HUDEP-2 (cell line): Measurements from ENCODE around the gene BMPER.

Experiments used
- DNase-seq, 76 experiments: peaks; one replicate each; lab custom pipeline; 2025; ENCODE audit not compliant: unreplicated experiment in 76 of 76; lab: John Stamatoyannopoulos, UW

BMPER gene

DNA sequence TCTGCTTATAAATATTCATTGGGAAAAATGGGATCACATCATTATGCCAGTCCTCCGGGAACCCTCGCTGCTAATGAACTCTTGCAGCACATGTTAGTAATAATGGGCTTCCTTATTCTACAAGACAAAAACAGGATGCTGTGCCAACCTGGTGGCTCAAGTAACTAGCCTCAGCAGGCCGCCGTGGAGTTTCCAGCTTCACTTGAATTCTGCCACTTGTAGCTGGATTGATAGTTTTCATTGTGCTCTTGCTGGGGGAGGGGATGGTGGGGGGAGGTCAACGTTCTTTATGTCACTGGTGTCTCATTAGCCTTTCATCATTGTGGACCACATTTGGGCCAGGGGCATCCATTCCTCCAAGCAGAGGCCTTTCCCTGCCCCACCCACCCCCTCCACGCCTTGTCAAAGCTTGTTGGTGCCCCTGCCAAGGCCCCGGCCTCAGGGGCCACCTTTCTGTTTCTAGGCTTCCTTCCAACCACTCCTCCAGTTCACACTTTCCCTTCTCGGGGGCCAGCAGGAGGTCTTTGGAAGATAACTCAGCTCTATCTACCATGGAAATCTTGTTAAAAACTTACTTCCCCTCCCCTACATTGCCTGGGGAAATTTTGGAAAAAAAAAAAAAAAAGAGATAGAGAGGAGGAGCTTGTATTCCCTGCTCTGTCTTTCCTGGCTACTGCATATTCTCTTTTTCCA, 153.9 kb downstream of the BMPER start:
- no peak for DNase-seq

DNA sequence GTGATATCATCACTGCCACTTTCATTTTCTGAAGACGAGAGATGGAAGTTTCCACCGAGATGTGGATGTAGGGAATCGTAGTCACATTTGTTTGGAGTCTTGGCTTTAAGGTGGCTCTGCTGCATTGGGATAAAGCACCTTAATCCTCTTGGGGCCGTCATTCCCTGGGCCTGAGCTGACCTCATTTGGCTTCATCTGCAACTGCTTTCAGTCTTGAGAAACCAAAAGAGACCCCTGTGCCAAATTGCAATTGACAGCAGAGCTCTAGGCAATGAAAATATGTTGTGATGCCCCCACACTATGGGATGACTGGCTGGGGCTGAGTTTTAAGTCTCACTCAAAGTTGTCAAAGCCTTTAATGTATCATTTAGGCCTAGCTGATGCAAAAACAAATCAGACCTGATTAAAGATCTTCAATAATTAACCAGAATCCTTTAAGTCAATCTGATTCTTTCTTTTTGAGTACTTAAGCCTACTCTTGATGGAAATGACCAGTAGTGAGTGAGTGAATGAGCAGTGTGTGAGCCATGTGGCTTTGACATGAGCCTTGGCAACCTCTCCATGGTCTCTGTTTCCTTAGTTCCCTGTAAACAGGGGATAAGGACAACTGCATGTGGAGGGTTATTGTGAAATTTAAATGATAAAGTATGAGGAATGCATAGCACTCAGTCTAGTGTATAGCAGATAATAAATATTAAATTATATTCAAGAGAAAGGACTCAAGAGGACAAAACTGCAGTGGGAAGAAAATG, 155.0 kb downstream of the BMPER start:
- no peak for DNase-seq

- DNase-seq: no peak
Measured at GRCh38 chr7:34061149-34061548, 155.8 kb downstream of the BMPER start.

- DNase-seq: no peak
Measured at GRCh38 chr7:34062341-34062740, 157.0 kb downstream of the BMPER start.

GRCh38 chr7:34062826-34063225, 157.5 kb downstream of the BMPER start:
- DNase-seq: no peak

DNA sequence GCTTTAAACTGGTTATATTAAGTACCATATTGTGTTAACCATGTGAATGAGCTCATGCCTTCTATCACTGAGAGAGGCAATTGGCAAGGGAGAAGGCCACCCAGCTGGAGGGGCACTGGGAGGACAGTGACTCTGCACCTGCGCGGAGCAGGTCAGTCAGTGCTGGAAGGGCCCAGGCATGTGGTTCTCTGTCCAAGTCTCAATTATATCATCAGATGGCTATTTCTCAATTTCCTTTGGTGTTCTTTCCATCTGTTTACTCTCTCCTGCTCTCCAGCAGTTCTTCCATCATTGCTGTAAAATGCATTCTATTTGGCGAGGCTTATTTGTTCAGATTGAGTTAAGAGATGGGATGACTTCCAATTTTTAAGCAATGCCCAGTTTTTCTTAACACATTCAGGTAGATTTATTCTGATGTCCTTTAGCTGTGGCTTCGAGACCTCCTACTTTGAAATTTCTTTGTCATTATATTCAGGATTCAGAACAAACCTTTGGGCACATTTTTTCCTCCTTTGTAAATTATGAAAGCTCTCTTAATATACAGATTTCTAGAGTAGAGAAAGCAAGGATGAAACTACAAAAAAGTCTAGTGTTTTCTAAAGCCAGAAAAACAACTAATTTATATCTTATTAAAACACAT, 159.3 kb downstream of the BMPER start:
- no peak for DNase-seq

DNA sequence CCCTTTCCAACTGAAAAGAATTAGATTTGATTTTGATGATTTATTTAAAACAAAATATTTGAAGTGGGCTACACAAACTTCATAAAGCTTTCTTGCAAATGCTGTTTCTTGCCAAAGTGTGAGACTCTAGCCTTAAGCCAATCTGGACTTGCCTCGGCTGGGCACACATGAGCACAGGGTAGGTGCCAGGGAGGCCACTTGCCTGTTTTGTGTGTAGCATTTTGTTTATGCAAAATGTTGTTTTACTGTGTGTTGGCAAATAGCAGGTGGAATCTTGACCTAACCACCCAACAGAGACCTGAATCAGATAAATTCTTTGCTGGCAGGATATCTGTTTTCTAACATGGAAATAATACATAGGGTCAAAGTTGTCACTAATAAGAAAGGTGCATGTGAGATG, 161.1 kb downstream of the BMPER start:
- no peak for DNase-seq

- no peak for DNase-seq
Measured at GRCh38 chr7:34067005-34067778, 161.9 kb downstream of the BMPER start.

GRCh38 chr7:34069676-34070075, 164.3 kb downstream of the BMPER start:
- DNase-seq: no peak

DNA sequence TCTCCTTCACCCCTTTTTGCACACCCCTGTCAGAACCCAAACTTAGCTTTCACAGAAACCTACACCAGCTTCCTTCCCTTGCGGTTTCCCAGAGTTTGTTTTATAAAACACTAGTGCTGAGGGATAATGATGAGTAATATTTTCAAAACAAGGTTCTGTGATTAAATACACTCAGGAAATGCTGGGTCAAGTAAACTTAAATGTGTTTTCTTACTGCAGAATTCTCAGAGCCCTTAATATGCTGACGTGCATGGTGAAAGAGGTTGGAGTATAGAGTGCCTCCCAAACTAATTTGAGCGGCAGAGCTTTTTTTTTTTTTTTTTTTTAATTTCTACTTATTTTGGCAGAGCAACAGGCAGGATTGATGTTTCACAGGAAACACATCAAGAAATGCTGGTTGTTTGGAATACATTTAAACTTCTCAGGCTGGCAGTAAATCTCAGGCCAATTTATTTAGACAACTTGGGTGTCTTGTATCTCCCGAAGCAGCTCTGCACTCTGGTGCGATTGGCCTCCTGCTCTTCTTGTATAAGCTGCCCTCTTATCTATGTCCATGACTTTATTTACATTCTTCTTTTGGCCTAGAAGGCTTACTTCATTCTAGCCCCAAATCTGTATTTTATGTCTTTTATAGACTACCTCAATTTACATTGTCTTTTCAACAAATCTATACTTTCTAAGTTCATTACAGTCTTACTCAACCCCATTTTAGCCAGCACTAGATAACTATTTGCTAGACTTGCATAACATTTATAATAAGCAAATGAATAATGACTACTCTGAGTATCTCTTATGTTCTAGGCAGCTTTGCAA, 165.4 kb downstream of the BMPER start:
- no peak for DNase-seq

GRCh38 chr7:34073676-34074075, 168.3 kb downstream of the BMPER start:
- no peak for DNase-seq

DNA sequence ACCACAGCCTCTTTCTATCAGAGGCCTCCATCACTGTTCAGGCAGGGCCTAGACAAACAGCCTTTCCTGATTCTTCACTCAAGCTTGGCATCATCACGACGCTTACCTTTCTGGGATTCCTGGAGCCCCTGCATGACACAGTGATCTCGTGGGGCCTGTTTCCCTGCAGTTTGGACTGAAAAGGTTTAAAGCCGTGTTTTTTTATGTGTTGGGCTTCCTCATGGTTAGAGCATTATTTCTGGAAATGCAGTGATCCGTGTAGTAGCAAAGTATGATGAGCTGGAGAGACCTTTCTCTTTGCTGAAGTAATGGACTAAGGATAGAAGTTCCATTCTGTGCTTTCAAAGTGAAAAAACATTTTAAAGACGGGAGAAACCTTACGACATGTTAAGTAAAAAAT, 169.1 kb downstream of the BMPER start:
- DNase-seq: no peak

DNA sequence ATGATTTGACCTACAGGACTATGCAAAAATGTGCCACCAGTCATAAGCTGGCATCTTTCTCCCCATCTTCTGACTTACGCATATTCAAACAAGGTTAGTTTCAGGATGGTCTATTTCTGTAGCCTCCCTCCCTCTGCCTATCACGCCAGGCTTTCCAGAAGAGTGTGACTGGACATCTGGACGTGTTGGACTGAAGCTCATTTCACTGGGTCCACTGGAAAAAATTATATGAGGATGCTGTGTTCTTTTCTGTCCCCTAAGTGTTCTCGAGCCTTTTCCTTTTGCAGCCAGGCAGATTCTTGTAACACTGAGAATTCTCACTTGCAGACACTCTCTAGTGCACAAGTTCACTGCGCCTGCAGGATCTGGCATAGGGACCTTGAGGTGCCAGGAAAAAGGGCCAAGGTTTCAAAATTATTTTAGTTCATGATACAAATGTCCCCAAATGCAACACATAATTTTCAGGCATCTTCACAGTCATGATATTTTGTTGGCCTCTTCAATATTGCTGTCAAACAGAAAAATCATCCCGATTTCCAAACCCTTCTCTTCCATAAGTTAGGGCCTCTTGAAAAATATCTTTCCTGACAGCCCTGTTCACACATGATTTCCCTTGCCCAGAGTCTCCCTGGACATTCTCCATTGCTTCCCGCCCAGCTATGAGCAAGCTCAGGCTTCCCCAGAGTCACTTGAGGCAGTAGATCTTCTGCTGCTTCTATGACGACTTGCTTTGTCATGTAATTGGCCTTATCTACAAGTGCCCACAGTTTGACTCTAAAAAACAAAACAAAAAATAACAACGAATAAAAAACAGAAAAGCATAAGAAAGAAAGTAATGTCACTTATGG, 170.4 kb downstream of the BMPER start:
- DNase-seq: no peak

- no peak for DNase-seq
Measured at GRCh38 chr7:34077168-34077567, 171.8 kb downstream of the BMPER start.

DNA sequence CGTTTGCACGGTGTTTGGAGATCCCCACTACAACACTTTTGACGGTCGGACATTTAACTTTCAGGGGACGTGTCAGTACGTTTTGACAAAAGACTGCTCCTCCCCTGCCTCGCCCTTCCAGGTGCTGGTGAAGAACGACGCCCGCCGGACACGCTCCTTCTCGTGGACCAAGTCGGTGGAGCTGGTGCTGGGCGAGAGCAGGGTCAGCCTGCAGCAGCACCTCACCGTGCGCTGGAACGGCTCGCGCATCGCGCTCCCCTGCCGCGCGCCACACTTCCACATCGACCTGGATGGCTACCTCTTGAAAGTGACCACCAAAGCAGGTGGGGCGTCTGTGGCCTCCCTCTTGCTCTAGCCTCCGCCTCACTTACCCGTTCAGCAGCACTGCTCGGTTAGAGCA, 173.5 kb downstream of the BMPER start:
- DNase-seq: no peak

GRCh38 chr7:34080513-34080912, 175.2 kb downstream of the BMPER start:
- no peak for DNase-seq

GRCh38 chr7:34081935-34082334, 176.6 kb downstream of the BMPER start:
- DNase-seq: no peak

DNA sequence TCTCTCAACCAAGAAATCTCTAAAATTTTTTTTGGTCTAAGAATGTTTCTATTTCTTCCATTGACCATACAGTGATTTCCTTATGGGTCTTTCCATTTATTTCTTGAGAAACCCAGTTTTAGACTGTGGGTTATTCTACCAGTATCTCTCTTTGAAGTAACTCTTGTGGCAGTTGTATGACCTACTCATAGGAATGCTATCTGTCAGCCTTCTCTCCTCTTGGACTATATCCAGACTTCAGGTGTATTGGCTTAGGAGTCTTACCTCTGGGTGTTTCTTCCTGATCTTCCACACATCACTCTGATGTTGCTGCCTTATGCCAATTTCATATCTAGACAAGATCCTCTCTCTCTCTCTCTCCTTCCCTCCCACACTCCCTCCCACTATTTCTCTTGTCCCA, 178.1 kb downstream of the BMPER start:
- DNase-seq: no peak

GRCh38 chr7:34084651-34085050, 179.3 kb downstream of the BMPER start:
- no peak for DNase-seq
